ENCODE results near the gene ZNF438. TPM values are rescaled to one million over a fixed set of nuclear protein-coding genes. Genes with fewer than 3 reads are reported as not detected.
"Not testable (repeated sequence)": the region's sequence is repeated elsewhere in the genome, so short reads cannot be mapped to it uniquely, and the experiment has no call there.

ZNF438 gene
- total RNA-seq, 1 experiment from 2014 or later = 4.3 TPM

DNA sequence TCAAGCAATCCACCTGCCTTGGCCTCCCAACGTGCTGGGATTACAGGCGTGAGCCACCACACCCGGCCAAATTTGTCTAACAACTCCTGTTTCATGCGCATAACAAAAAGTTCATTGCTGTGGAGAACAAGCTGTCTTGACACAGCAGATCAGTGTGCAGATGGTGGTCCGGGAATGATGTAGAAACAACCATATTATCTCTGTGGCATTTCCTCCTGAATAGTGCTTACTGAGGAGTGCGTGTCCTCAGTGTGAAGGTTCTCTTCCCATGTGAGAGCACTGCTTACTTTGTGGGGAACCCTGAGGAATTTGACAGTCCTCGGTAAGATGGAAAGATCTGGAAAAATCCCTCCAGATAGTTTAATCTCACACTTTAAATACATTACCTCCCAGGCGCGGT, 30.3 kb upstream of the ZNF438 start:
- no peaks in the 10 kb centered on the region for H3K36me3 Mint-ChIP-seq (ENCODE audit: insufficient read depth, unreplicated experiment)
- H3K27me3 Mint-ChIP-seq (ENCODE audit: unreplicated experiment) = no peaks in the 10 kb centered on the region
- CTCF ChIA-PET = interaction anchor here (1.1 to 1.6 kb wide), 2 partner anchors 9 to 12 kb away, joined by 3 to 5 read pairs; no protein-coding TSS in a partner anchor
- peaks cover 24% of the 10 kb centered on the region for H3K4me1 Mint-ChIP-seq (ENCODE audit: low read depth, unreplicated experiment)
- no TSS peak for BruUV-seq (replicated peaks)
- H3K4me3 Mint-ChIP-seq (ENCODE audit: low read depth, unreplicated experiment) = no peak overlapping the region
- H3K27ac Mint-ChIP-seq (ENCODE audit: unreplicated experiment) = no peak overlapping the region
- intact Hi-C loops (cut with micrococcal nuclease; ENCODE audit: unreplicated experiment) = no loop called here
- no peak for DNase-seq
- TF ChIP-seq CTCF (IDR thresholded peaks at IDR 0.05; ENCODE audit: unreplicated experiment) = no peak
- peaks cover 2% of the 10 kb centered on the region for H3K9me3 Mint-ChIP-seq (ENCODE audit: low read depth, unreplicated experiment)

GRCh38 chr10:31058795-31059703, 27.4 kb upstream of the ZNF438 start:
- intact Hi-C loops (cut with micrococcal nuclease; ENCODE audit: unreplicated experiment) = no loop called here
- H3K36me3 Mint-ChIP-seq (ENCODE audit: insufficient read depth, unreplicated experiment) = no peaks in the 10 kb centered on the region
- H3K4me3 Mint-ChIP-seq (ENCODE audit: low read depth, unreplicated experiment) = no peak overlapping the region
- no peak for TF ChIP-seq CTCF (IDR thresholded peaks at IDR 0.05; ENCODE audit: unreplicated experiment)
- H3K4me1 Mint-ChIP-seq (ENCODE audit: low read depth, unreplicated experiment) = peaks cover 24% of the 10 kb centered on the region
- peaks cover 2% of the 10 kb centered on the region for H3K9me3 Mint-ChIP-seq (ENCODE audit: low read depth, unreplicated experiment)
- BruUV-seq (replicated peaks) = no TSS peak
- H3K27ac Mint-ChIP-seq (ENCODE audit: unreplicated experiment) = peak overlapping the region; percentile 76
- CTCF ChIA-PET = interaction anchor here (0.7 to 1.0 kb wide), 2 partner anchors 27 to 583 kb away, joined by 3 read pairs; partner anchors contain the start of gene ZNF438
- H3K27me3 Mint-ChIP-seq (ENCODE audit: unreplicated experiment) = no peaks in the 10 kb centered on the region
- peak; percentile 24 for DNase-seq

- H3K36me3 Mint-ChIP-seq (ENCODE audit: insufficient read depth, unreplicated experiment); intact Hi-C loops (cut with micrococcal nuclease; ENCODE audit: unreplicated experiment); H3K27me3 Mint-ChIP-seq (ENCODE audit: unreplicated experiment); BruUV-seq (replicated peaks); H3K27ac Mint-ChIP-seq (ENCODE audit: unreplicated experiment); CTCF ChIA-PET; H3K9me3 Mint-ChIP-seq (ENCODE audit: low read depth, unreplicated experiment); H3K4me3 Mint-ChIP-seq (ENCODE audit: low read depth, unreplicated experiment); DNase-seq: not testable (repeated sequence)
- peaks cover 21% of the 10 kb centered on the region for H3K4me1 Mint-ChIP-seq (ENCODE audit: low read depth, unreplicated experiment)
These were observed 25.0 kb upstream of the ZNF438 start for GRCh38 chr10:31056678-31057077.

DNA sequence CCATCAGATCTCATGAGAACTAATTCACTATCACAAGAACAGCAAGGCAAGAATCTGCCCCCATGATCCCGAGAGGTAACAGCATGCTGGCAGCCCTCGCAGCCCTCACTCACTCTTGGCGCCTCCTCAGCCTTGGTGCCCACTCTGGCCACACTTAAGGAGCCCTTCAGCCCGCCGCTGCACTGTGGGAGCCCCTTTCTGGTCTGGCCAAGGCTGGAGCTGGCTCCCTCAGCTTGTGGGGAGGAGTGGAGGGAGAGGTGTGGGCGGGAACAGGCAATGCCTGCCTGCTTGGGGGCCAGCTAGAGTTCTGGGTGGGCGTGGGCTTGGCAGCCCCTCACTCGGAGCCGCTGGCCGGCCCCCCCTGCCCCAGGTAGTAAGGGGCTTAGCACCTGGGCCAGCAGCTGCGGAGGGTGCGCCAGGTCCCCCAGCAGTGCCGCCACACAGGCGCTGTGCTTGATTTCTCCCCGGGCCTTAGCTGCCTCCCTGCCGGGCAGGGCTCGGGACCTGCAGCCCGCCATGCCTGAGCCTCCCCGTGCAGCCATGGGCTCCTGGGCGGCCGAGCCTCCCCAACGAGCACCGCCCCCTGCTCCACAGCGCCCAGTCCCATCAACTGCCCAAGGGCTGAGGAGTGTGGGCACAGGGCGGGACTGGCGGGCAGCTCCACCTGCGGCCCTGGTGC, 24.0 kb upstream of the ZNF438 start:
- H3K9me3 Mint-ChIP-seq (ENCODE audit: low read depth, unreplicated experiment) = peaks cover 2% of the 10 kb centered on the region
- no peak for DNase-seq
- intact Hi-C loops (cut with micrococcal nuclease; ENCODE audit: unreplicated experiment) = no loop called here
- no peak overlapping the region for H3K4me3 Mint-ChIP-seq (ENCODE audit: low read depth, unreplicated experiment)
- CTCF ChIA-PET = no interaction called here
- no peaks in the 10 kb centered on the region for H3K36me3 Mint-ChIP-seq (ENCODE audit: insufficient read depth, unreplicated experiment)
- BruUV-seq (replicated peaks) = no TSS peak
- TF ChIP-seq CTCF (IDR thresholded peaks at IDR 0.05; ENCODE audit: unreplicated experiment) = no peak
- no peak overlapping the region for H3K27ac Mint-ChIP-seq (ENCODE audit: unreplicated experiment)
- H3K4me1 Mint-ChIP-seq (ENCODE audit: low read depth, unreplicated experiment) = peaks cover 25% of the 10 kb centered on the region
- H3K27me3 Mint-ChIP-seq (ENCODE audit: unreplicated experiment) = no peaks in the 10 kb centered on the region
